ENCODE results near the gene NKPD1.

The NKPD1 gene

GRCh38 chr19:45175515-45176345, 14.9 kb upstream of the NKPD1 start:
- TF ChIP-seq, protein P1, sequence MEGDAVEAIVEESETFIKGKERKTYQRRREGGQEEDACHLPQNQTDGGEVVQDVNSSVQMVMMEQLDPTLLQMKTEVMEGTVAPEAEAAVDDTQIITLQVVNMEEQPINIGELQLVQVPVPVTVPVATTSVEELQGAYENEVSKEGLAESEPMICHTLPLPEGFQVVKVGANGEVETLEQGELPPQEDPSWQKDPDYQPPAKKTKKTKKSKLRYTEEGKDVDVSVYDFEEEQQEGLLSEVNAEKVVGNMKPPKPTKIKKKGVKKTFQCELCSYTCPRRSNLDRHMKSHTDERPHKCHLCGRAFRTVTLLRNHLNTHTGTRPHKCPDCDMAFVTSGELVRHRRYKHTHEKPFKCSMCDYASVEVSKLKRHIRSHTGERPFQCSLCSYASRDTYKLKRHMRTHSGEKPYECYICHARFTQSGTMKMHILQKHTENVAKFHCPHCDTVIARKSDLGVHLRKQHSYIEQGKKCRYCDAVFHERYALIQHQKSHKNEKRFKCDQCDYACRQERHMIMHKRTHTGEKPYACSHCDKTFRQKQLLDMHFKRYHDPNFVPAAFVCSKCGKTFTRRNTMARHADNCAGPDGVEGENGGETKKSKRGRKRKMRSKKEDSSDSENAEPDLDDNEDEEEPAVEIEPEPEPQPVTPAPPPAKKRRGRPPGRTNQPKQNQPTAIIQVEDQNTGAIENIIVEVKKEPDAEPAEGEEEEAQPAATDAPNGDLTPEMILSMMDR (IDR thresholded peaks at IDR 0.05; ENCODE audit: borderline replicate concordance, control extremely low read depth, extremely low read depth, insufficient read depth, missing control alignments) = no peak
- no peak for DNase-seq (ENCODE audit: low spot score)
- in situ Hi-C loops (cut with MboI; ENCODE audit: low sequenced_read_pairs, unreplicated experiment) = no loop called here

DNA sequence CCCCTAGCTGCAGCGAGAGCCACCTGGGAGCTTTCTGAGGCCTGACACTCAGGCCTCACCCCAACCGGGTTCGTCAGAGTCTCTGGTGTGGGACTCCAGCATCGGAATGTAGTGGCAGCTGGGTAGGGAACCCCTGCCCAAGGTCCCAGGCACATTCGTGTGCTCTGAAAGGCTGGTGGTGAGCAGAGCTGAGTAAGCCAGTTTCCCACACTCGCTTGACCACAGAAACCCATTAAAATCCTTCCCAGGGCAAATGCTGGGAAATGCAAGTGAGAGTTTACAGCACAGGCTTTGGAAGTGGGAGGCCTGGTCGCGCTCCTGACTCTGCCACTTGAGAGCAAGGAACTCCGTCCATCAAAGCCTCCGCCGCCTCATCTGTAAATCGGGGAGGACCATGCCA, 13.0 kb upstream of the NKPD1 start:
- in situ Hi-C loops (cut with MboI; ENCODE audit: low sequenced_read_pairs, unreplicated experiment) = no loop called here
- TF ChIP-seq, protein P1 (IDR thresholded peaks at IDR 0.05; ENCODE audit: borderline replicate concordance, control extremely low read depth, extremely low read depth, insufficient read depth, missing control alignments) = no peak
- no peak for DNase-seq (ENCODE audit: low spot score)

DNA sequence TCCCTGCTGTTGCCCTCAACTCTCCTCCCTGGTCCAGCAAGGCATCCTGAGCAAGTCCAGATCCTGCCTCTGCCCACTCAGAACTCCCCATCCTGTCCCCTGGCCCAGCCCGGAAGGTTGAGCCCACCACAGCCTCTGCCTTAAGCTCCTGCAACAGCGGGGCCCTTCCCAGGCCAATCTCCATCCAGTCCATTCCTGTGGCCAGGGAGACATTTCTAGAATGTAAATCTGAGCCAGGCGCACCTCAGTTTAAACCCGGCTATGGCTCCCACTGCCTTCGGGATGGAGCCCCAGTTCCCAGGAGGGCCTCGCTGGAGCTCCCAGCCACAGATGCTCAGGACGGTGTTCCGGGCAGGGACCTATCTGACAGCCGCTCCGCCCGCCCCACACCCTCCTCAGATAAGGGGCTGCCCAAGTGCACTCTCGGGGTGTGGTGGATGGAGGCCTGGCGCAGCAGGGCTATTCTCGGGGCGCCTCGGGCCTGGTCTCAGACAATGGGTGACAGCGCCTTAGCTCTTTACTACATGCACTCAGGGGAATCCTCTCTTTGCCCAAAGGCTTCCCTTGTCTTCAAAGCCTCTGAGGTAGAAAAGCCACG, 11.9 kb upstream of the NKPD1 start:
- TF ChIP-seq, protein P1 (IDR thresholded peaks at IDR 0.05; ENCODE audit: borderline replicate concordance, control extremely low read depth, extremely low read depth, insufficient read depth, missing control alignments) = no peak
- DNase-seq (ENCODE audit: low spot score) = no peak
- in situ Hi-C loops (cut with MboI; ENCODE audit: low sequenced_read_pairs, unreplicated experiment) = no loop called here

- in situ Hi-C loops (cut with MboI; ENCODE audit: low sequenced_read_pairs, unreplicated experiment) = no loop called here
- no peak for DNase-seq (ENCODE audit: low spot score)
- TF ChIP-seq, protein P1 (IDR thresholded peaks at IDR 0.05; ENCODE audit: borderline replicate concordance, control extremely low read depth, extremely low read depth, insufficient read depth, missing control alignments) = no peak
These were observed 11.4 kb upstream of the NKPD1 start for GRCh38 chr19:45172173-45172572.

GRCh38 chr19:45171211-45171623, 10.4 kb upstream of the NKPD1 start:
- in situ Hi-C loops (cut with MboI; ENCODE audit: low sequenced_read_pairs, unreplicated experiment) = no loop called here
- TF ChIP-seq, protein P1 (IDR thresholded peaks at IDR 0.05; ENCODE audit: borderline replicate concordance, control extremely low read depth, extremely low read depth, insufficient read depth, missing control alignments) = no peak
- no peak for DNase-seq (ENCODE audit: low spot score)

GRCh38 chr19:45170146-45171106, 9.6 kb upstream of the NKPD1 start:
- in situ Hi-C loops (cut with MboI; ENCODE audit: low sequenced_read_pairs, unreplicated experiment) = no loop called here
- no peak for DNase-seq (ENCODE audit: low spot score)
- TF ChIP-seq, protein P1 (IDR thresholded peaks at IDR 0.05; ENCODE audit: borderline replicate concordance, control extremely low read depth, extremely low read depth, insufficient read depth, missing control alignments) = no peak

Measured in GM13976 (cell line).